HepG2 (cell line): ENCODE results near the gene CHID1. TPM values are rescaled to one million over a fixed set of nuclear protein-coding genes. Genes with fewer than 3 reads are reported as not detected.

Experiments
- AKAP8 ChIP-seq: sonication (generic); formaldehyde crosslinking; IDR thresholded peaks from 2 replicates; pipeline ENCODE4 v1.5.1; 2020; ENCODE audit warnings: mild to moderate bottlenecking, missing genetic modification reagents
- BCL6 ChIP-seq: IDR thresholded peaks from 2 replicates; pipeline ENCODE4 v1.6.1; 2016; ENCODE audit warnings: missing genetic modification reagents, missing compliant biosample characterization
- CREB3 ChIP-seq: sonication (generic); formaldehyde crosslinking; IDR thresholded peaks from 2 replicates; pipeline ENCODE4 v1.5.0; 2020; ENCODE audit warnings: missing genetic modification reagents
- CREBL2 ChIP-seq: sonication (generic); formaldehyde crosslinking; IDR thresholded peaks from 2 replicates; pipeline ENCODE4 v1.8.1; 2023; ENCODE audit warnings: missing genetic modification reagents, mild to moderate bottlenecking, borderline replicate concordance
- ESRRA ChIP-seq: sonication (generic); formaldehyde crosslinking; IDR thresholded peaks from 2 replicates; pipeline ENCODE4 v1.5.1; 2020; ENCODE audit warnings: mild to moderate bottlenecking, low read depth, missing genetic modification reagents
- MLLT10 ChIP-seq: sonication (generic); formaldehyde crosslinking; IDR thresholded peaks from 2 replicates; pipeline ENCODE4 v1.4.0; 2020; ENCODE audit warnings: missing genetic modification reagents
- MXI1 ChIP-seq: IDR thresholded peaks from 3 replicates; pipeline ENCODE4 v1.6.1; 2012; ENCODE audit warnings: low read depth, low read length, inconsistent platforms, borderline replicate concordance
- NR1H2 ChIP-seq: sonication (generic); formaldehyde crosslinking; IDR thresholded peaks from 2 replicates; pipeline ENCODE4 v1.8.1; 2022; ENCODE audit warnings: low read depth, missing genetic modification reagents, borderline replicate concordance
- PAWR ChIP-seq: sonication (generic); formaldehyde crosslinking; IDR thresholded peaks from 2 replicates; pipeline ENCODE4 v1.4.0; 2020; ENCODE audit warnings: missing genetic modification reagents, mild to moderate bottlenecking, borderline replicate concordance
- SALL1 ChIP-seq: sonication (generic); formaldehyde crosslinking; IDR thresholded peaks from 2 replicates; pipeline ENCODE4 v1.8.0; 2022; ENCODE audit warnings: mild to moderate bottlenecking, missing genetic modification reagents
- TRIM22 ChIP-seq: fragments of 450-650 bp; IDR thresholded peaks from 2 replicates; pipeline ENCODE4 v1.6.1; 2017
- ZMYM3 ChIP-seq: sonication (generic); formaldehyde crosslinking; IDR thresholded peaks from 2 replicates; pipeline ENCODE4 v1.5.1; 2020; ENCODE audit warnings: mild to moderate bottlenecking, missing genetic modification reagents
- ZNF30 ChIP-seq: sonication (generic); formaldehyde crosslinking; IDR thresholded peaks from 2 replicates; pipeline ENCODE4 v1.5.0; 2020; ENCODE audit warnings: mild to moderate bottlenecking, missing genetic modification reagents
- ZUFSP ChIP-seq: sonication (generic); formaldehyde crosslinking; IDR thresholded peaks from 2 replicates; pipeline ENCODE4 v1.9.0; 2021; ENCODE audit warnings: missing genetic modification reagents, mild to moderate bottlenecking, borderline replicate concordance
- polyA plus RNA-seq, 8 experiments: library from polyadenylated mRNA; depleted of rRNA in 3 of 8; stranded (reverse) in 7 of 8; unstranded in 1 of 8; fragments of >200 nt; fragmentation: Illumina TruSeq in 4 of 8; extraction: Trizol in 4 of 8; gene quantifications; 2 replicates each; pipeline versions ENCODE4 v1.2.1 to v1.2.3, GENCODE V29; 2011 to 2016; ENCODE audit warnings: low read depth in 4 of 8, missing spikeins in 1 of 8, mixed read lengths in 1 of 8; ENCODE audit not compliant: insufficient read depth in 1 of 8
- total RNA-seq, 5 experiments: library from RNA; depleted of rRNA; stranded (reverse); fragments of >200 nt; fragmentation: Illumina TruSeq; extraction: Trizol; gene quantifications; 2 replicates each; pipeline ENCODE4 v1.2.3, GENCODE V29; 2016; ENCODE audit warnings: low read depth in 1 of 5
- TF ChIP-seq, protein P1 (sequence below): sonication (generic); formaldehyde crosslinking; IDR thresholded peaks from 2 replicates; pipeline ENCODE4 v1.4.0; 2020; ENCODE audit warnings: missing genetic modification reagents, borderline replicate concordance
- TF ChIP-seq, protein P2 (sequence below): sonication (generic); formaldehyde crosslinking; IDR thresholded peaks from 2 replicates; pipeline ENCODE4 v1.4.0; 2020; ENCODE audit warnings: missing genetic modification reagents, borderline replicate concordance

CHID1 gene
- total and polyA plus RNA-seq, 2 of the 13 experiments (the other 11 are each of a cell fraction or from before 2014, with no cell fraction given), result 65.1 to 93.6 TPM

GRCh38 chr11:843818-844692 lies 66.6 kb downstream of the CHID1 start (continued):
- TF ChIP-seq, protein P1, sequence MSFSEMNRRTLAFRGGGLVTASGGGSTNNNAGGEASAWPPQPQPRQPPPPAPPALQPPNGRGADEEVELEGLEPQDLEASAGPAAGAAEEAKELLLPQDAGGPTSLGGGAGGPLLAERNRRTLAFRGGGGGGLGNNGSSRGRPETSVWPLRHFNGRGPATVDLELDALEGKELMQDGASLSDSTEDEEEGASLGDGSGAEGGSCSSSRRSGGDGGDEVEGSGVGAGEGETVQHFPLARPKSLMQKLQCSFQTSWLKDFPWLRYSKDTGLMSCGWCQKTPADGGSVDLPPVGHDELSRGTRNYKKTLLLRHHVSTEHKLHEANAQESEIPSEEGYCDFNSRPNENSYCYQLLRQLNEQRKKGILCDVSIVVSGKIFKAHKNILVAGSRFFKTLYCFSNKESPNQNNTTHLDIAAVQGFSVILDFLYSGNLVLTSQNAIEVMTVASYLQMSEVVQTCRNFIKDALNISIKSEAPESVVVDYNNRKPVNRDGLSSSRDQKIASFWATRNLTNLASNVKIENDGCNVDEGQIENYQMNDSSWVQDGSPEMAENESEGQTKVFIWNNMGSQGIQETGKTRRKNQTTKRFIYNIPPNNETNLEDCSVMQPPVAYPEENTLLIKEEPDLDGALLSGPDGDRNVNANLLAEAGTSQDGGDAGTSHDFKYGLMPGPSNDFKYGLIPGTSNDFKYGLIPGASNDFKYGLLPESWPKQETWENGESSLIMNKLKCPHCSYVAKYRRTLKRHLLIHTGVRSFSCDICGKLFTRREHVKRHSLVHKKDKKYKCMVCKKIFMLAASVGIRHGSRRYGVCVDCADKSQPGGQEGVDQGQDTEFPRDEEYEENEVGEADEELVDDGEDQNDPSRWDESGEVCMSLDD (CRISPR knock-in tag), result no peak
- TF ChIP-seq MXI1 (peak; percentile 64; the same call in 1 of the 3 replicates), ZMYM3 (CRISPR knock-in tag) (peak; percentile 57; the same call in 1 of the 2 replicates), ZNF30 (CRISPR knock-in tag) (no peak), BCL6 (CRISPR knock-in tag) (peak; percentile 32; the same call in 1 of the 2 replicates), MLLT10 (CRISPR knock-in tag) (no peak), NR1H2 (peak; percentile 48; the same call in 1 of the 2 replicates), AKAP8 (CRISPR knock-in tag) (peak; percentile 96; the same call in 1 of the 2 replicates), SALL1 (CRISPR knock-in tag) (peak; percentile 83), ESRRA (CRISPR knock-in tag) (no peak), TRIM22 (no peak), PAWR (CRISPR knock-in tag) (no peak), CREBL2 (CRISPR knock-in tag) (peak; percentile 18; the same call in 1 of the 2 replicates), CREB3 (CRISPR knock-in tag) (no peak), ZUFSP (no peak)
- TF ChIP-seq, protein P2, sequence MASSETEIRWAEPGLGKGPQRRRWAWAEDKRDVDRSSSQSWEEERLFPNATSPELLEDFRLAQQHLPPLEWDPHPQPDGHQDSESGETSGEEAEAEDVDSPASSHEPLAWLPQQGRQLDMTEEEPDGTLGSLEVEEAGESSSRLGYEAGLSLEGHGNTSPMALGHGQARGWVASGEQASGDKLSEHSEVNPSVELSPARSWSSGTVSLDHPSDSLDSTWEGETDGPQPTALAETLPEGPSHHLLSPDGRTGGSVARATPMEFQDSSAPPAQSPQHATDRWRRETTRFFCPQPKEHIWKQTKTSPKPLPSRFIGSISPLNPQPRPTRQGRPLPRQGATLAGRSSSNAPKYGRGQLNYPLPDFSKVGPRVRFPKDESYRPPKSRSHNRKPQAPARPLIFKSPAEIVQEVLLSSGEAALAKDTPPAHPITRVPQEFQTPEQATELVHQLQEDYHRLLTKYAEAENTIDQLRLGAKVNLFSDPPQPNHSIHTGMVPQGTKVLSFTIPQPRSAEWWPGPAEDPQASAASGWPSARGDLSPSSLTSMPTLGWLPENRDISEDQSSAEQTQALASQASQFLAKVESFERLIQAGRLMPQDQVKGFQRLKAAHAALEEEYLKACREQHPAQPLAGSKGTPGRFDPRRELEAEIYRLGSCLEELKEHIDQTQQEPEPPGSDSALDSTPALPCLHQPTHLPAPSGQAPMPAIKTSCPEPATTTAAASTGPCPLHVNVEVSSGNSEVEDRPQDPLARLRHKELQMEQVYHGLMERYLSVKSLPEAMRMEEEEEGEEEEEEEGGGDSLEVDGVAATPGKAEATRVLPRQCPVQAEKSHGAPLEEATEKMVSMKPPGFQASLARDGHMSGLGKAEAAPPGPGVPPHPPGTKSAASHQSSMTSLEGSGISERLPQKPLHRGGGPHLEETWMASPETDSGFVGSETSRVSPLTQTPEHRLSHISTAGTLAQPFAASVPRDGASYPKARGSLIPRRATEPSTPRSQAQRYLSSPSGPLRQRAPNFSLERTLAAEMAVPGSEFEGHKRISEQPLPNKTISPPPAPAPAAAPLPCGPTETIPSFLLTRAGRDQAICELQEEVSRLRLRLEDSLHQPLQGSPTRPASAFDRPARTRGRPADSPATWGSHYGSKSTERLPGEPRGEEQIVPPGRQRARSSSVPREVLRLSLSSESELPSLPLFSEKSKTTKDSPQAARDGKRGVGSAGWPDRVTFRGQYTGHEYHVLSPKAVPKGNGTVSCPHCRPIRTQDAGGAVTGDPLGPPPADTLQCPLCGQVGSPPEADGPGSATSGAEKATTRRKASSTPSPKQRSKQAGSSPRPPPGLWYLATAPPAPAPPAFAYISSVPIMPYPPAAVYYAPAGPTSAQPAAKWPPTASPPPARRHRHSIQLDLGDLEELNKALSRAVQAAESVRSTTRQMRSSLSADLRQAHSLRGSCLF (CRISPR knock-in tag), result no peak
